NOMO-1 treated with dmso at 0.1 percent for 144 hours (cell line): ENCODE results near the gene PRIMA1.
A peak's percentile ranks its signal among the peaks of the same experiment; 100 is the strongest.

Experiments used
- DNase-seq: peaks from one replicate; lab custom pipeline; 2025; ENCODE audit not compliant: unreplicated experiment; lab: John Stamatoyannopoulos, UW

Gene PRIMA1

DNA sequence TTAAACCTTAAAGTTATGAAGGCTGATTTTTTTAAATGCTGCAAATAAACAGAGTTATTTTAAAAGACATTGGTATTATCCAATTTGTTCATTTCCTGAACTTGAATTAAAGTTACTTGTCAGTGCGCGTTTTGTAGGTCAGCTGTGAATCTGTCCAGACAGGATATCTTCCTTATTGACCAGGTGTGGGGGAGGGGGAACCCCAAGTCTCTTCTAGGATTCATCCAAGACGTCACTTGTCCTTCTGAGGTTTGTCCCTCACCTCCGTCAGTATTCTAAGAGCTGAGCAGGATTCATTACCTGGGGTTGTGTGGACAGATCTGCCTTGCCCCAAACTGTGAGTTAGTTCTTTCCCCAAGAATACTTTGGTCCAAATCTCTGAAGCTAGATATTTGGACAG is 8.8 kb upstream of the PRIMA1 start:
- DNase-seq: no peak

DNA sequence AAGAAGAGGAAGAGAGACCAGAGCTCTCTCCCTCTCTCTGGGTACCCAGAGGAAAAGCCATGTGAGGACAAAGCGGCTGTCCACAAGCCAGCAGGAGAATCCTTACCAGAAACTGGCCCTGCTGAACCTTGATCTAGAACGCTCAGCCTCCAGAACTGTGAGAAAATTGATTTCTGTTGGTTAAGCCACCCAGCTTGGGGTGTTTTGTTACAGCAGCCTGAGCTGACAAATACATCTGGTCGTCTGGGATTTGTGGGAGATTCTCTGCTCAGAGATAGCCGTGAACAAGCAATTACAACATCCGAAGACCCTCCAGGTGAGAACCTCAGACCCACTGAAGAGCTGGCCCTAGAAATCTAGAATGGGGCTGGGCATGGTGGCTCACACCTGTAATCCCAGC is 6.5 kb upstream of the PRIMA1 start:
- no peak for DNase-seq

DNA sequence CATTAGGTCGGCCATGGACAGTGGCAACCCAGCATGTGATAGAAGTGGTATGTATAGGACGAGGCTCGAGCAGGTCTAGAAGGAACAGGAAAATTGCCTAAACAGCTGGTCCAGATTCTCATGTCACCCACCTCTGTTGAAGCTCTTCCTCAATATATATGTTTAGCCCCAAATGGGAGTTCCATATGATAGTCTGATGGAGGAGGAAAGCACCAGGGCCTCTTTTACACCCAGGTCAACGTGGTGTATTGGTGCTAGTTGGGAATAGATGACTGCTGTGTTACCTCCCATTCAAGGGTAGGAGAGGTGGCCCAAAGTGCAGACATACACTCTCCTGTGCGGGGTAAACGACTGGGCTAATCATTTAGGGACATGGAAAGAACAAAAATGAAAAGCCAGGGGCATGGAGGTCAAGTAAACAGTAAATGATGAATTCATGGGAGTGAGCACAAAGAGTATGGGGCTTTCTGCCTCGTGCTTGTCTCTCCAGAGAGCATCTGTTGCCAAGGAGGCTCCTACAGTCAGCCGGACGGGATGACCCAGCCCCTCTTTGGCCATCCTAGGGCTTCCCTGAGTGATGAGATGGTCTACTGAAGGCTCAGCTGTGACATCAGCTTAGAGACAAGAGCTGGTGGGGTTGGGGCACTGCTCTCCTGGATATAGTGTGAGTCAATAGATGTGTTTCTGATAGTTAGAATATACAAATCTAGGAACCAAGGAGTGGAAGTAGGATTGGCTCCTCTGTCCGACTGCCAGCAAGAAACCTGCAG is 5.5 kb upstream of the PRIMA1 start:
- no peak for DNase-seq

DNA sequence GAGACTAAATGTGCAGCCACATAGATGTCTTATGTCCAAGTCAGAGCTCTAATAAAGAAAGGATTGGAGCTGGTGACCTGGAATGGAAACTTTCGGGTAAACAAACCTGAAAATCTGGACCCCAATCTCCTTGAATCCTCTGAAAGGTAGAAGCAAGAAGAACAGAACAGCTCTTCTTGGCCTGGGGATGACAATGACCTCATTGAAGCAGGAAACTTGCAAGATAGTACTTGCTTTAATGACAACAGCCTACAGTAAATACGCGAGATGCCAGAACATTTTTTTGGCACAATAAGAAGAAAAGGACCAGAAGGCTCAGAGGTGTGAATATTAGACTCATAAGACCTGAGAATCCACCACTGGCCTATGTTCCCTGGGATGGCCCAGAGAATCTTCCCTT is 4.1 kb upstream of the PRIMA1 start:
- DNase-seq: no peak

DNA sequence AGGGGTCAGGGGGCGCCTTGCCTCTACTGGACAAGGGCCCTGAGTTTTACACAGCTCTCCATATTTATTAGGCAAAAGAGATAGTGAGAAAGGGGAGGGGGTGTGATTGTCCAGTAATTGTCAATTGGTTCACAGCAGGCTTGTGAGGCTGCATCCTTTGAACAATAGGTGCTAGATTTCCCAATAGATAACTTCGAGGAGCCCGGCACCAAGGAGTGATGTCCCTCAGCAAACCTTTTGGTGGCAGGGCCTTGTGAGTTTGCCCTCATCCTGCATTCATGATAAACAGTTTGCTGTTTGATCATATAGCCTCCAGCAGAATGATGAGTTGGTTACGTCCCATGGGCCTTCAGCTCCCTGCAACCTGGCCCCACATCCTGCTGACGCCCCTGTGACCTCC is 2.7 kb upstream of the PRIMA1 start:
- no peak for DNase-seq

DNA sequence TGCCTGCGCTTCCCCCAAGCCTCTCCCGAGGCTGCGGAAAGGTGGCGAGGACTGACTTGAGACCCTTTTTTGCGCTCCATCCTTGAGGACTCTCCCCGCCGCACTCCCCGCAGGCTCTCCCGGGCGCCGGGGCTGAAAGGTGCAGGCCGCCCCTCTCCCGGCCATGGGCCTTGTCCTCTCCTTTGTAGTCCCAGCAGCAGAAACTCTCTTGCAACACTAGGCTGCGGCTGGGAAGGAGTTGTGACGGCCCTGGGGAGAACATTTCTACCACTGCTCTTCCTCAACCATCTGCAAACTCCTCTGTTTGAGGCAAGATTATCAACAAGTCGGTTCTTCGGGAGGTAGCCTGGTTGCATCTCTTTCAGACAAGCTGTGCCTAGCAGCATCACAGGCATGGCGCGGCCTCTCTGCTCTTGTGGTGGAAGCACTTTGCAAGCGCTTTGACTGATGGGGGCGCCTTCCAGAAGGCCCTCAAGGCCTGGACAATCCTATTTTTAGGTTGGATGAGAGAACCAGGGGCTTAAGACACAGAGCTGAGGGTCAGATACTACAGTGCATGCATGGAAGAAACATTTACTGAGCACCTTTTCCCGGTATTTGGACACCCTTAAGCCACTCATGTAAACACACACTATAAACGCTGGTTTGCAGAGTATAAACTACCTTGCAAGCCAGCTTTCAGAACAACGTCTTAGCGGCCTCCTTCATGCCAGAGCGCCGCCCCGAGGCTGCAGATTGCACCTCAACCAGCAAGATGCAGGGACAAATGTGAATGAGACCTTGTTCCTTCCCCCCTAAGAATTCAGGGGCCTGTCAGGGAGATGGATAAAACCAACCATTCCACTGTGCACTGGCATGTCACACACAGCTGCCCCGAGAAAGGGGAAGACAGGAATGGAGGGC is 1.2 kb upstream of the PRIMA1 start:
- no peak for DNase-seq

DNA sequence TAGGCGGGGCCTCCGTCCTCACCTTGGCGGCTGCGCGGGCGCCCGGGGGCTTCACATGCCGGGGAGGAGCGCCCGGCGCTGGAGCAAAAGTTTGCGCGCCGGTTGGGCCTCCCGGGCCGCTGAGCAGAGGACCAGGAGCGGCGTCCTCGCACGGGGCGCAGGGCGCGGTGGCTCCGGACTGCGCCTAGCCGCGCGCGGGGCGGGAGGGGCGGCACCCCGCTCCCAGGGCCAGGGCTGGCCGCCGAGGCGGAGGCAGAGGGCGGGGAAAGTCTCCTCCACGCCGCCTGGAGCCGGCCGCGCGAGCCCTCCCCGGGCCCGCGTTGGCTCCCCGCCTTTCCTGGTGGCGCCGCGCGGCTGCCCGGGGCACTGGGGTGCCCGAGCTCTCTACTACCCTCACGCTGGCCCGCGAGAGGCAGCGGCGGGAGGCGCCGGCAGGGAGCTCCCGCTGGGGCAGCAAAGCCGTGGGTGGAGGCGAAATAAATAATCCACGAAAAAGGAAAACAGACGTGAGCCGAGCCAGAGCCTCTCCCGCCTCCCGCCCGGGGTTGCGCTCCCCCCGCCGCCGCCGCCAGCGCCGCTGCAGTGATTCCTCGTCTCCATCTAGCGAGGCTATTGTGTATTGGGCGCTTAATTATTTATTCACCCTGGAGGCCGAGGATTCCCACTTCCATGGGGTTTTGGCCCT is 400 bp upstream of the PRIMA1 start:
- DNase-seq: peak; percentile 1

DNA sequence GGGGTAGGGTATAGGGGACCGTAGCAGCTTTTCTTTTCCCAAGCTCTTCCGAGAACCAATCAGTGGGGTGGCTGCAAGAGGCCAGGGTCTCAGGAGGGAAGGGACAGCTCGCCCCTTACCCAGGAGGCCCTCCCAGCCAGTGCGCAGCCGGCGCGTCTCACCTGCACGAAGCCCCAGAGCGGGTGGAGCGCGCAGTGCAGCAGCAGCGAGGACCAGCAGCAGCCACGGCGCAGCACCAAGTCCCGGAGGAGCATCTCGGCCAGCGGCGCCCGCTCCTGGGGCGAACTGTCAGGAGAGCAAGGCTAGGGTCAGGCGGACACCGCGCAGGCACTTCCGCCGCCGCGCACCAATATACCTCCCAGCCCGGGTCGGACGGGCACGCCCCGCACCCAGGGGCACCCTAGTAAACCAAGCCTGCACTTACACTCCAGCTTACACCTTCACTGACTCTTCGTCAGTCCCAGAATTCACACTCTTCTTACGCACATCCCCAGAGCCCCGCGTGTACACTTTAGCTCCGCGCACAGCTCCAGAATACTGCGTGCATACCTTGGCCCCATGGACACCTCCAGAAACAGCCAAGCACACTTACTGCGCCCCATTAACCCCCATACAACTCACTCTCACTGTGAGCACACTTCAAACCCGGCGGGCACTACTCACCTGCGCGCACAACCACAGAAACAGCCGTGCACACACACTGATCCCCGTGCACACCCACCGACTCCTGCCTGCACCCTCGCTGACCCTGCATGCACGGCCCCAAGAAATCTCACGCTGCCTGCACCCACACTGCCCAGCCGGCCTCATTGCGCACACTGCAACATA is 606 bp downstream of the PRIMA1 start:
- DNase-seq: no peak

DNA sequence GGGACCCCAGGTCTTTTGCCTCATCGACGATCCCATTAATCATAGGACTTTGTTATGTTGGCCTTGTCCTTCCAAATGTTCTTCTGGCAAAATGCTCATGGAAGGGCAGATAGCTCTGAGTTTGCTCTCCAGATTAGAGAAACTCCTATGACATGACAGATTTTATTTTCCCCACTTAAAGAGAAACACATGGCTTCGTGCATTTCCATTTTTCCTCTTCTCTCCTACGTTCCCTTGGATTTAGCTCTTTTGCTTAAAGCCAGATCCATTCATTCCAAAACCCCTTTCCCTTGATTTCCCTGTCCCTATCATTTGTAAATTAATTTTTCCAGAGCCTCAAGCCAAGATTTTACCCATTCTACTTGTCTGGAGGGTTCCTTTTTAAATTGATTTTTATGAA is 2.9 kb downstream of the PRIMA1 start:
- DNase-seq: no peak

DNA sequence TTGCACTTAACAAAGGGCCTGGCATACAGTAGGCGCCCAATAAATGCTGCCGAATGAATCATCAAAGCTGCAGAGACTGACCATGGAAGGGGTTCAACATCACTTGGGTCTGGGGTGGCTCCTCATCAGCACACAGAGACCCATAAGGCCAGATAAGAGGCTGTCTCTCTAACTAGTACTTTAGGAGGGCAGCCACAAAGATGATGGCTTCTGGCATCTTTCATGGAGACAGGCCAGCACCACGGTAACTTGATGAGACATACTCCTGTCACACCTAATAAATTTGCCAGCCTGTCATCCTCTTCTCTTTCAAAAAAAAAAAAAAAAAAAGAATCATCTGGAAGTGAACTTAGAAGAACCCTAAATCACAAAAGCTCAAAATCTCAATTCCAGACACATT is 3.4 kb downstream of the PRIMA1 start:
- no peak for DNase-seq

DNA sequence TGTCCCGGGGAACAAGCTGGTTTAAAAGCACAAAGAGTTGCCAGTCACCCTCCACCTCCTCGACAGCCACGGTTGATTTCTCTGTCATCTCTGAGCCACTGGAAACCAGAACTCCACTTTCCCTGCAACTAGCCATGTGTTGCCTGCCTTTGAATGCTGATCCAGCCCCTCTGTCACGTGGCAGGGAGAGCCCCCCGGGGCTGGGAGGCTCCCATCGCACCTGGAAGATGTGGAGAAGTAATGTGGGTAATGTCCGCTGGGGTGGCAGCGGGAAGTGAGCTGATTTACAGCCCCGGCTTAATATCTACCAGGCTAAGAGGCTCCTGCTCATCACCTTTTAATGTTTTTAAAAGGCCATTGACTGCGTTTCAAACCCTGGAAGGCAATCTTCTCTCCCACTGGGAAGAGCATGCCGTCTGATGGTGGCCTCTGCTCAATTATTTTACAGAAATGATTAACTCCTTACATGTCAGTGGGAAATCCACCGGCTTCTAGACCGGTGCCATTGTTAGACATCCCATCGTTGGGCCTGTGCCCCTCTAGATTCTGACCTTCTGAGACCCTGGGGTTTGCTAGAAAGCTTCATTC is 7.4 kb downstream of the PRIMA1 start:
- no peak for DNase-seq

DNA sequence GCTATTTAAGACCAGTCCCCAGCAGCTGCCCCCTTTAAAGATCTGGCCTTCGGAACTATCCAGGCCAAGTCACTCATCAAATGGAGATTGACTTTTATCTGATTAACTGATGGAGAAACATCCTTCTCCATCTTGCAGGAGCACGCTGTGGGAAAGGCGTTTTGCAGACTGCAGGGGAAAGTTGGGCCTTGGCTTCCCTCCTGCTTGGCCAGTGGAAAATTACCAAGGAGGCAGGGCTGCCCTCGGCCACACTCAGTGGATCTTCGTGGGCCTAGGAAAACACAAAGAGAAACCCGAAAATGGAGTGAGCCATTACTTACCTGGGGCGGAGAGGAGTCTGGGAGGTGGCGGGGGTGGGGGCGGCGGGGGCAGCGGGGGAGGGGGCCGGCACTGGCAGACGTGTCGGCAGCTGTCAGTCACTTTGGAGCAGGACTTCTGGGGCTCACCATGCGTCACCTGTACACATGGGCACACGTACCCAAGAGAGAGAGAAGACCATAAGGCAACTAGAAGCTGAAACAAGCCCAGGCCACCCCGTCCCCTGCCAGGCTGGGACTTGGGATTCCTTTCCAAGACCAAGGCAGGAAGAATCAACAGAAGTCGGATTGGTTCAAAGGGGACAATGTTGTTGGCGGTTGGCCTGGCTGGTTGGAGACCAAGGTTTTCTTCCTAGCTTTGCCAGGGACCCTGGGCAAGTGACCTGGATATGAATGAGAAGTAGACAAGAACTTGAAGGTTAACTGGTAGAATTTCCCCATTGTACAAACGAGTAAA is 9.2 kb downstream of the PRIMA1 start:
- no peak for DNase-seq

DNA sequence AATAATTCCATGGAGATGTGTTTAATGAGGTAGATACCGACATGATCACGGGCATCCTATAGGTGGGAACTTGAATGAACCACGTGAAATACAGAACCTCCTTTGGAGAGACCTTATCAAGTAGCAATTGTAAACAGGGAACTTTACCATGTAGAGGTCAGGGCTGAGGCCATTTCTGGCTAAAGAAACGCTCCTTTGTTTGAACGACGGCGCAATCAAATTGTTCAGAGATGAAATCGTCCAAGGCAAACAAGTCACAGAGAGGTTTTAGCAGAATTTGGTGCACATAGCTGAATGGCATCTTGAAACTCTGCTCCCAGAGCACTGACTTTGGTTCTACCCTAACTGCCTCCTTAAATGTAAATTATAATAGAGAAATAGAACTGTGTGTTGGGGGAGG is 9.8 kb downstream of the PRIMA1 start:
- DNase-seq: no peak

DNA sequence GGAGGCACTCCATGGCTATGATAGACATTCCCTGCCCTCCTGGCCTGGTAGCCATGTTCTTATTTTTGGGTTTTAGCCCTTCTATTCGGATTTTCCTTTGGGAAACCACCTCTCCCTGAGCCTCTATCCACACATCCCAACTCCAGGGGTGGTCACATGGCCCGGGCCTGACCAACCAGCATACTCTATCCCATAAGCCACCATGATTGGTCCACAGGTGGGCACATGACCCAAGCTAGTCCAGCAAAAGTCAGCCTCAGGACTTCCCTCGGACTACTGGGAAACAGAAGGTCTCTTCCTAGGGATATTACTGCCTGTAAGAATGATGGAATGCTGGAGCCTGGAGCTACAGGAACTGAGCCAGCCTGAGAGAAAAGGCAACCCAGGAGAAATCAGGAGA is 12.5 kb downstream of the PRIMA1 start:
- no peak for DNase-seq

DNA sequence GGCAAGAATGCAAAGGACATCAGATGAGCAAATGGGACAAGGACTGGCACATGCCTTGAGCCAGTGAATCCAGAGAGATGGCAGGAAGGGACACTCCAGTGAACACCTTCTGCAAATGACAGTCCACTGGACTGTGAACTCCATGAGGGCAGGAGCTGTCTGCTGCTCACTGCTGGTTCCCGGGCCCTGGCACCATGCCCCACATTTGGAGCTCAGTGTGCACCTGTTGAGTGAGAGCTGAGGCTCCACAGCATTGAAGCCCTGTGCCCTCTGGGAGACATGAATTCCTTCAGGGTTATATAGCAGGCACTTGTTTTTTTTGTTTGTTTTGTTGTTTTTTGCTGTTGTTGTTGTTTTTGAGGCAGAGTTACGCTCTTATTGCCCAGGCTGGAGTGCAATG is 13.1 kb downstream of the PRIMA1 start:
- DNase-seq: no peak

DNA sequence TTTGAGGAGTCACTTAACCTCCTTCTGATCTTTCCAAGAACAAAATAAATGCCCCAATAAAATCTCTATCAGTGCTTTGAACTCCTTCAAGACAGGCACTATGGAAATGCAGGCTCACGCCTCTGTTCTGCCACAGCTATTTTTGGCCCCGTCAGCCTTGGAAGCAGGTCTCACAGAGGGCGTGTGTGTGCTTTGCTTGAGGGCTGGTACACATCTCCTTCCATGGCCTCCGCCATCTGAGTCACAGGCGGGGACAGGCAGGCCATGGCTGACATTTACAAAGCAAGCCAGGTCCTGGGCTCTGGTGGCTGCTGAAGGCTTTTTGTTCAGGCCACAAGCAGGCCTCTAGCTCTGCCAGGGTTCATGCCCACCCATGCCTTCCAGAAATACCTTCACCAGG is 16.0 kb downstream of the PRIMA1 start:
- DNase-seq: no peak

DNA sequence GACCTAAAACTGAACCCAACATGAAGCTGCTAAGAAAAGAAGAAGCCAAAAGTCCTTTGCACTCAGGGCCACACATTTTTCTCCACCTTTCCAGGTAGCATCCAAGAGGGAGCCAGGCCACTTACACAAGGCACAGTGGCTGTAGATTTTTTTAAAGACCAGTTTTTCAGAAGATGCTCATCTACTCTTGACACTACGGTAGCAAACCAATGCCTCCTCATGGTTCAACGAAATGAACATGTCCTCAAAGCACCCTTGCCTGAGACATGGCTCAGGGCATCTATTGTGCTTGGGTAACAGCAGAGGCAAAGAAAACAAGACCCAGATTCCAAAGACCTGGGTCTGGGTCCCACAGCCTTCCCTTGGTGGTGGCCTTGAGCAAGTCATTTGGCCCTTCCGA is 22.3 kb downstream of the PRIMA1 start:
- no peak for DNase-seq

DNA sequence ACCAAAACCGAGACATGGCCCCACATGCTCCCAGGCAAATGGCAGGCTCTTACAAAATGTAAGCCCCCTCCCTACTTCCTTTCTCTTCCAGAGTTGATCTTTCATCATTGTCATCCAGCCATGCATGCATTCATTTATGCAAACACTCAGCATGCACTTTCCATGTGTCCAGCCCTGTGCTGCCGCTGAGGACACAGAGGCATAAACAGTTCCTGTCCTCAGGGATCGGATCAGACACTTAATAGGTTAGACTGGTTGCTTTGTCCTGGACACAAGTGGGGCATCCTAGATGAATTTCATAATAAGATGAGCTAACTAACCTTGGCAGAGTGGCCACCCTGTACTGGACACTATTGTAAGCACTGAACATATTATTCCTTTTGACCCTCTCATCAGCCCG is 23.1 kb downstream of the PRIMA1 start:
- no peak for DNase-seq

DNA sequence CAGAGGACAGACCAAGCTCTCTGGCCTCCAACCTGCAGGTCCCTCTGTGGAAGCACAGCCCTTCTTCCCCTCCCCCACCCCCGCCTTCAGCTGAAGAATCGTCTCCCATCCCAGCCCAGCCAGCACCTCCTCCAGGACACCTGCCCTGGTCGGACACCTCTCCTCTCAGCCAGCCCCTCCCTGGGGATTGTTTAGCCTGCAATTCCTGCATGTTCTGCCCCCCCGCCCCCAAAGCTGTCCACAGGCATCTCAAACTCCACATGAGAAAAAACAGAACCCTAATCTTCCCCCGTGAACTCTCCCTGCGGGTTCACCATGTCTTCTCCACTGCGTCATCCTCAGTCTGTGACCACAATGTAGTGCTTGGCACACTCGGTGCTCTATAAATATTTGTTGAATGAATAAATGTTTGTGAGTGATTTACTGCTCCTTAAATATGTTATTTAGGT is 24.1 kb downstream of the PRIMA1 start:
- DNase-seq: no peak
